Pons (tissue), 1 donor: ENCODE measurements around the gene SDK1.
"Not testable (repeated sequence)": the region's sequence is repeated elsewhere in the genome, so short reads cannot be mapped to it uniquely, and the experiment has no call there.

Experiments
- DNase-seq: peaks from one replicate; pipeline ENCODE4 v3.0.0-alpha.2; 2016; ENCODE audit warnings: low spot score

SDK1 gene

GRCh38 chr7:3923307-3923918 is 622.4 kb downstream of the SDK1 start:
- DNase-seq: no peak

DNA sequence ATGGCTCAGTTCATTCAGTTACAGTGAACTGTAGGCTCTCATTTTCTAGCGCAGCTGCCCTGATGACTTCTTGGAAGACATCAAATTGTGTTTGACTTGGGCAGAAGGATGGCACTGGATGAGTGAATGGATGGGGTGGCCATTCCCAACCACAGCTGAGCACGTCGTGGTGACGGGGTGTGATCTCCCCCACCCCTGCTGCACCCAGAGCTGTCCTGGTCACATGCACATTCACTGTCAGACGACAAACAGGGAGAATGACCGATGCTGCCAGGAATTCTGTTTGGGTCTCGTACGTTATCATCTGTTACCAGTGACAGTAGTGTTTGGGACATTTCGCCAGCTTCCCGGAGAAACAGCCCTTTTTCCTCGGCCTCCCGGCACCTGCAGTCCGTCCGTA is 623.2 kb downstream of the SDK1 start:
- no peak for DNase-seq

- DNase-seq: no peak
These were observed 626.5 kb downstream of the SDK1 start for GRCh38 chr7:3927446-3928110.

DNA sequence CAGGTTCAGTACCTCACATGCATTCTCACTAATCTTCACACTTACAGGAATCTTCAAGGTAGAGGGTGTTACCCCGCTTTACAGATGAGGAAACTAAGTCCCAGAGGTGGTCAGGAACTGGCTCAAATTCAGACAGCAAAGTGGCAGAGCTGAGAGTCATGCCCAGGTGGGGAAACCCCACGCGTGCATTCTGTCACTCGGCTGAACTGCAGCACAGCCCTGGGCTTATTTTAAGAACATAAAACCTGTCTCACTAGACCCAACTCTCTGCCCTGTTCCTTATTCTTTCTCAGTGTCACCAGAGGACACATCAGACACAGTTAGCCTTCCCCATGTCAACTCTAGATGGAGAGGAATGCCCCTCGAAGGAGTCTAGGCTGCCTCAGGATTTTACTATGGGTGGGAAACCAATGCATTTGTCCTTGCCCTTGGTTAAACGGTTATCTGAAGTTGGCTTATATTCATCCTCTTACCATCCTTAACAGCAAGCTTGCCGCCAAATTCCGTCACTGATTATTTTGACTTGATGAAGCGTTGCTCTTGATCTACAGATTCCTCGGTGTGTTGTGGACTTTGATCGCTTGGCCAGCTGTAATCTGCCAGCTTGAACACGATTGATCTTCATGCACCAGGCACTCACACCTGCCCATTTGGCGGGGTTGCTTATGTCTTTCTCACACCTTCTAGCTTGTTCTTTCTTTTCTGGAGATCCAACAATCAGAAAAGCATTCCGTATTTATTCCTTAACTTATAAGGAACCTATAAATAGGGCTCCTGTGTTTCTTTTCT is 627.9 kb downstream of the SDK1 start:
- DNase-seq: no peak

DNA sequence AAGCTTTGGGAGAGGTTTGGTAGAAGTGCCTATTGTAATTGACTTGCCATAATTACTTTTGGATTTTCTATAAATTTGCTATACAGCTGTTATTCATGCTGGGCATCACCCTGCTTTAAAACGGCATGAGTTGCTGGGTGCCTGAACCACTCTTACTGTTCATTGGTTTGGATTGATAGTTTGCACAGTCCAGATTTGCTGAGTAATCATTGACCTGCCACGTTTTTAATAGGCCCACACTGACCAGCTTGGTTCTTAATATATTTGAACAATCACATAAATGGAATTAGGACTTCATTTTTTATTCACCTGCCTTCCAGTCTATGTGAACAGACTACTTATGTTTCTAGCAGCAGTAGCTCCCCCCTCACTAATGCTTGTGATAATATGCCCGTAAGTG is 630.8 kb downstream of the SDK1 start:
- no peak for DNase-seq

GRCh38 chr7:3937146-3937545 is 636.1 kb downstream of the SDK1 start:
- DNase-seq: no peak

GRCh38 chr7:3937605-3938004 is 636.6 kb downstream of the SDK1 start:
- DNase-seq: no peak

DNA sequence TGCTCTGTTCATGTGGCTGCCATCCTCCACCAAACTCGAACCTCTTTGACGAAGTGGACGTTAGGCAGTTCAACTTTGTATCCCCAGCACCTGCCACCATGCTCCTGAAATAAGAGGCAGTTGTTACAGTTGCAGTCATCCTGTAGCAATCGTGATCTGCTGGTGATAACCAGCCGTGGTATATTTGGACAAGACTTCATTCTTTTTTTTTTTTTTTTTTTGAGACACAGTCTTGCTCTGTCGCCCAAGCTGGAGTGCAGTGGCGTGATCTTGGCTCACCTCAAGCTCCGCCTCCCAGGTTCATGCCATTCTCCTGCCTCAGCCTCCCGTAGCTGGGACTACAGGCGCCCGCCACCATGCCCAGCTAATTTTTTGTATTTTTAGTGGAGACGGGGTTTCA is 640.7 kb downstream of the SDK1 start:
- DNase-seq: not testable (repeated sequence)

DNA sequence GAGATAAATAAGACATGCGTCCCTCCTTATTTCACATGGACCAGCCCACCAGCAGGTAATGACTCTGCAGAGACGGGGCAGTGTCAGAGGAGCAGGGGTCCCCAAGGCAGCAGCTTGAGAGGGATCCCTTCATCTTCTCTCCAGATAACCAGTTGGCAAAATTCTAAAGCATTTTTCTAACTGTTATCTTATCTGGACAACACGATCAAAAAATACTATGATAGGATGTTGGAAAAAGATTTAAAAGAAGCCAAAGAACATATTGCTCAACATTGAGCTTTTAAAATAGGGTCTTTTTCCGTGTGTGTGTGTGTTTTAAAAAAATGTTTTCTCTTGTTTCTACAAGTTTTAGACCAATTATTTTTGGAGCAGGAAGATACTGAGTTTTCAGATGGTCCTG is 641.2 kb downstream of the SDK1 start:
- no peak for DNase-seq

DNA sequence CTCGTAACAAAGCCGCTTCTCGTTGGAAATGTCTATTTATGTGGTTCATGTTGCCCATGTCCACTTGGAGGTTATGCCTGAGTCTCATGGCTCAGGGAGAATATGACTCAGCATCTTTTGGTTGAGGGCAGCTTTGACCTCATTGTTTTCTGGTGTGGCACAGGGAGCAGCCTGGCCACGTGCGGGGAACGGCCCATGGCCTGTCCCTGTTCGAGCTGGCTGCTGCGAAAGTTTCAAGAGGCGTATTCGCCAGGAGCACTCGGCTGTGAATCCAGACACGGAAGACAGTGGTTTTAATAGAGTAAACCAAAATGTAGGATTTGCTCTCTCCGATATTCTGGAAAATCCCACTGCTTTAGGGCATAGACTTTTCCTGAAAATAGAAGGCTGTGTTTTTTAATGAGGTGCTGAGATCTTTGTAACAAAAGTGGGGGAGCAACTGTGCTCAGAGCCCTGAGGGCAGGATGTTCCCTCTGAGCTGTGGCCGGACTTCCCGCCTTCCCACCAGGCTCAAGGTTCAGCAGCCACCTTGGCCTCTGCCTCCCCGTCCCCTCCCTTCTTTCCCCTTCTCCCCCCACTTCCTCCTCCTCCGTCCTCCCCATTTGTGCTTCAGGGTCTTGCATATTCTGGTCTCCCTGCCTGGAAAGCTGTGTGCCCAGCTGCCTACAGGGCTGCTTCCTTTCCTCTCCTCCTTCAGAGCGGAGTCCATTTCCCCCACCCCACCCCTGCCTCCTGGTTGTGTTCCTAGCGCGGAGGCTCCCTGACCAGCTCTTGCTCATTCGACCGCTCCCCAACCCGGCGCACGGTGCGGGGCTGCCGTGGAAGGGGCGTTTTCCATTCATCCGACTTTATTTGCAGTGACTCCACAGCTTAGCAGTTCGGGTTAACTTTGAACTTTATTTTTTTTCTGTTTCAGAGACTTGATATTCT is 642.0 kb downstream of the SDK1 start:
- no peak for DNase-seq

DNA sequence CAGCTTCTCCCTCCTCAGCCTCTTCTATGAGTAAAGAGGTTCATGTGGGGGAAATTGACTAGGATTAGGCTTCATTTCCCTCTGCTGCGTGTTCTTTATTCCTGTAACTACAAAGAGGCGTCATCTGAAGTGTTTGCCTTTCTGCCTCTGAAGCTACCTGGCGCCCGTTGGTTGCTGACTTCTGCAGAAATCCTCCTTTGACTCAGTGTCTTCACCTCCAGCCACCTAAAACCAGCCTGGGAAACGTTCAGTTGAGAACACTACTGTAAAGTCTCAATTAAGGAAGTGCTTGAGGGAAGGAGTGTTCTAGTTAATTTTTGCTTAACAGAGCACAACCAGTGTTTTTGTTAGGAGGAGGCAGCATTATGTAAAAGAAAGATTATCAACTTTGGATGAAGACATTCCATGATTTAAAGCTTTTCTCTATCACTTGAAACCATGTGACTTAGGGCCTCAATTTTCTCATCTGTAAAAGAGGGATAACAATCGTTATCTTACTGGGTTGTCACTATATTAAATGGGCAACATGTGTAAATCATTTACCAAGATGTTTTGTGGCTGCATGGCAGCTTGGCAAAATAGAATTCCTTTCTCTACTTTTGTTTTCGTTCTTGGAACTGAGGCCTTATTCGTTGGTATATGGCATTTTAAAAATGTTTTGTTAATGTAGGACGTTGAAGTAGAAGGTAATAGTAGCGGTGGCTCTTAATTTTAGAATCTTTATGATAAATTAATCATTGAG is 642.9 kb downstream of the SDK1 start:
- no peak for DNase-seq

GRCh38 chr7:3949242-3949640 is 648.2 kb downstream of the SDK1 start:
- no peak for DNase-seq

GRCh38 chr7:3950249-3950648 is 649.2 kb downstream of the SDK1 start:
- no peak for DNase-seq

DNA sequence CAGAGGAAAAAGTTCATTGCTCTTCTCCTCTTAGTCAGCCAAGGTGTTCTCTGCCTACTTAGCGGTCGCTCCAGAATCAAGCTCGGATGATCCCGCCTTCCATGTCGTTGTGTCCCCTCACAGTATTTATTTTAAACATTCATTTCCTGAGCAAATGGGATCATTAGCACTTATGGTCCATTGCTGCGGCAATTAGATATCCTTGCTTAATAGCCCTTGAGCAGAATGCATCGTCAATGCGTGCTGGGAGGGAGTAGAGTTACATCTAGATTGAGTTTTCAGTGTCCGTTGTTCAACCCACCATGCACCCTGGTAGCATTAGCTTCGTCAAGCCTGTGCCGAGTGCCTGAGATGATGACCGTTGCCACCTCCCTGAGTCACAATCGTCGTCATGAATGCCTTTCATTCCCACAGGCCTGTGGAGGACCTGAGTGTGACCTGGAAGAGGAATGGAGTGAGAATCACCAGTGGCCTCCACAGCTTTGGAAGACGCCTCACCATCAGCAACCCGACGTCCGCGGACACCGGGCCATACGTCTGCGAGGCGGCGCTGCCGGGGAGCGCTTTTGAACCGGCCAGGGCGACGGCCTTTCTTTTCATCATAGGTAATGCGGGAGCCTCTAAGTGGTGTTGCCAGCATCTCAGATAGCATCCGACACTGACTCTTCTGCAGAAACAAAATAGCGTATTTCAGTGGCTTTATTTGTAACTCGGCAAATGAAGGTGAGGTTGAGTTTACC is 650.4 kb downstream of the SDK1 start:
- no peak for DNase-seq

- DNase-seq: no peak
These were observed 652.1 kb downstream of the SDK1 start for GRCh38 chr7:3953133-3953532.

DNA sequence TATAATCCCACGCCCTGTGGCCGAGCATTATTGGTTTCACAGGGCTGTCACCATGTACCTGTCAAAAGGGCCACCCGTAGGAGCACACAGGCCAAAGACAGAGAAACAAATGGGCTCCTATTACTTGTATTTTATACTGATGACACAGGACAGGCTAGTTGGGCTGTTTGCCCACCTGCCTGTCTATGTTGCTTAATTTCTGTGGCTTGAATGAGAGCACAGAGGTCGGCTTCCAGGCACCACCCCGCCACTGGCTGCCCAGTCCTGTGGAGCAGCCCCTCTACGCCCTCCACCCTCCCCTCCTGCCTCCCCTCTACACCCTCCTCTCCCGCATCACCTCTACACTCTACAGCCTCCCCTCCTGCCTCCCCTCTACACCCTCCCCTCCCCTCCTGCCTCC is 652.9 kb downstream of the SDK1 start:
- DNase-seq: no peak

GRCh38 chr7:3955026-3955425 is 654.0 kb downstream of the SDK1 start:
- no peak for DNase-seq

- DNase-seq: no peak
These were observed 655.0 kb downstream of the SDK1 start for GRCh38 chr7:3955751-3956696.

DNA sequence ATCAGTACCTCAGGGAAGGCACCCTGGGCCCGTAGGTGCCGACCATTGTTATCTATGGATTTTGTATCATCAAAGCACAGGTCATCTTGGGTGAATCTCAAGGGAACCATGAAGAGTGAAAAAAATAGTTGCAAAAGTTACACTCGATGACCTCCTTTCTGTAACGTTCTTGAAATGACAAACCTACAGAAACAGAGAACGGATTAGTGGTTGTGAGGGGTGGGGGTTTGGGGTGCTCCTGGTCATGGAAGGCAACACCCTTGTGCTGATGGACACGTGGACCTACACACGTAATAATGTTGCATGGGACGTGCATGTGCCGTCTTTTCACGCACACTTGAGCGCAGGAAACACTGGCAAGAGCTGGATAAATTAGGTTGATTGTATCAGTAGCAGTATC is 655.9 kb downstream of the SDK1 start:
- DNase-seq: no peak
